HG03442 (cell line): ENCODE results near the gene MRPL37.
"Not testable (repeated sequence)": the region's sequence is repeated elsewhere in the genome, so short reads cannot be mapped to it uniquely, and the experiment has no call there.

Experiments
- ATAC-seq: cut with Tn5 transposase; IDR thresholded peaks from one replicate; pipeline ENCODE4 v1.9.1; 2021; ENCODE audit warnings: mild to moderate bottlenecking, moderate library complexity; ENCODE audit not compliant: unreplicated experiment

The MRPL37 gene

DNA sequence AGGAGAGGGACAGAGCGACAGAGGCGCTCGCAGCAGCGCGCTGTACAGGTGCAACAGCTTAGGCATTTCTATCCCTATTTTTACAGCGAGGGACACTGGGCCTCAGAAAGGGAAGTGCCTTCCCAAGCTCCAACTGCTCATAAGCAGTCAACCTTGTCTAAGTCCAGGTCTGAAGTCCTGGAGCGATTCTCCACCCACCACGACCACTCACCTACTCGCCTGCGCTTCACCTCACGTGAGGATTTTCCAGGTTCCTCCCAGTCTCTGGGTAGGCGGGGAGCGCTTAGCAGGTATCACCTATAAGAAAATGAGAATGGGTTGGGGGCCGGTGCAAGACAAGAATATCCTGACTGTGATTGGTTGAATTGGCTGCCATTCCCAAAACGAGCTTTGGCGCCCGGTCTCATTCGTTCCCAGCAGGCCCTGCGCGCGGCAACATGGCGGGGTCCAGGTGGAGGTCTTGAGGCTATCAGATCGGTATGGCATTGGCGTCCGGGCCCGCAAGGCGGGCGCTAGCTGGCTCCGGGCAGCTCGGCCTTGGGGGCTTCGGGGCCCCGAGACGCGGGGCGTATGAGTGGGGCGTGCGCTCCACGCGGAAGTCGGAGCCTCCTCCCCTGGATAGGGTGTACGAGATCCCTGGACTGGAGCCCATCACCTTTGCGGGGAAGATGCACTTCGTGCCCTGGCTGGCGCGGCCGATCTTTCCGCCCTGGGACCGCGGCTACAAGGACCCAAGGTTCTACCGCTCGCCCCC lies at the start of gene MRPL37, which contains the start of gene CYB5RL:
Gene MRPL37, plus strand, starts transcription at position 403 of the 754 bp plus-strand sequence. Its CDS starts 77 bp downstream, at position 480.
Gene CYB5RL, minus strand, starts transcription at position 266 of the 754 bp plus-strand sequence. CDS start 4,414 bp downstream, outside the sequence.
- ATAC-seq, result peak; percentile 98

DNA sequence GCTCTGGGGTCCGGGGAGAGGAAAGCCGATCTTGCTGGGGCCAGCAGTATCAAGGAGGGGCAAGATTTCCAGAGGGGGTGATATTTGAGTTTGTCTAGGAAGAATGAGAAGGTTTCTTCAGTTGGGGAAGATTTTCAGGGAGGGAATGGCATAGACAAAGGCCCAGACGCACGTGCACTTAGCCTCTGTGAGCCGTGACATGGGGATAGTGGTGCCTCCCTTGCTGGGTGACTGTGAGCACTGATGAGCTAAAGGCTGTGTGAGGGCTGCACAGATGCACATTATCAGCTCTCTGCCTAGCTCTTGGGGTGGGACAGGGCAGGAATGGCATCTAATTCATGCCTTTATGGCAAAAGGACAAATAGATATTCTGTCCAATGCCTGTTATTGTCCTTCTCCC lies 49.0 kb upstream of the MRPL37 start:
- no peak for ATAC-seq

DNA sequence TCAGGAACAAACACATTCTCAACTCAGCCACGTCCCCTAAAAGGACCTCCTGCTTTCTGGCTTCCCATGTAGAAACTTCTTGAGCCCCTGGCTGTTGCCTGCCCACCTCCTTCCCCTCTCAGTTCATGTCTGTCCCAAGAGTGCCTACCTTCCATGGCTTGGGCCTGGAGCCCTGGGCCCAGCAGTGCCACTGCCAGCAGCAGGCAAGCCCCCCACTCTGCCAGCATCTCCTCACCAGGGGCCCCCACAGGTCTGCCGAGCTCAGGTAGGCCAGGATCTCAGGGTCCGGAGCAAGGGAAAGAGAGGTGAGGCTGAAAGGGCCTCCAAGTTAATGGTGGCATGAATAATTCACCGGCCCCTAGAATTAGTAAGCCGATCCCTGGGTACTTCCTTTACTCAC lies 47.3 kb upstream of the MRPL37 start, which contains the start of gene CDCP2:
Gene CDCP2, minus strand, starts transcription at position 305 of the 400 bp plus-strand sequence. Its CDS starts 78 bp downstream, at position 227.
- ATAC-seq, result no peak

DNA sequence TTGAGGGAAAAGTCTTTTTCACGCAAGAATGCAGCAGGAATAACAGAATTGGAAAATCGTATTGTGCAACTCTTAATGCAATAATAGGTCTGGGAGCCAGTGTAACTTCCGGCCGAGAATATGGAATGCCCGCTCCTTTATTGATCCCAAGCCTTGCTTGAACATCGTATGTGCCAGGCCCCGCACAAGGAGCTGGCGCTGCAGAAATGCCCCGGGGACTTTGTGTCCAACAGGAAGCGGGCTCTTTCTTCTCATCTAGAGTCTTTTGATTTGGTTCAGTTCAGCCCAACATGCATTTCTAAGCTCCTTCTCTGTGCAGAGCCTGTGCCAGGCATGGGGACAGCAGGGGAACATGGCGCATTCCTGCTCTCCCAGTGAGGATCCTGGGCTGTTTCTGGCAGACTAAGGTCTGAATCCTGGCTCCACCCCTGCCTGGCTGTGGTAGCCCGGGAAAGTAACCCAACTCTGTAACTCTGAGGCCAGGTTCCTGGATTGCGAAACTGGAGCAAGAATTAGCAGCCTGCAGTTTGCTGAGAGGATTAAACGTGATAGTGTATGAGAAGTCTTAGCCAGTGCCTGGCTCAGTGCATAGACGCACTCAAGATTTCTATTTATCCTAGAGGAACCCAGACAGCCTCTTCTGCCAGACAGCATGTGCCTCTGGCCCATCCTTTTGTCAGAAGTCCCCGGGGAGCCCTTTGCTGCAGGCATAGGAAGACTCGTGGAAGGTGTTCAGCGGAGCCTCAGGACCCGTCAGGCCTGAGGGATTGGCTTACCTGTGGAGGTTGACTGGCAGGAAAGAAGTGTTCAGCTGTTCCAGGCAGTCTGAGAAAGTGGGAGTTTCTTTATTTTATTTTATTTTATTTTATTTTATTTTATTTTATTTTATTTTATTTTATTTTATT lies 46.2 kb upstream of the MRPL37 start:
- ATAC-seq, result no peak

- ATAC-seq, result no peak
Observed at GRCh38 chr1:54156201-54156600, 43.8 kb upstream of the MRPL37 start.

GRCh38 chr1:54156986-54157385 lies 43.0 kb upstream of the MRPL37 start:
- ATAC-seq, result no peak

- no peak for ATAC-seq
Observed at GRCh38 chr1:54157401-54157800, 42.6 kb upstream of the MRPL37 start.

DNA sequence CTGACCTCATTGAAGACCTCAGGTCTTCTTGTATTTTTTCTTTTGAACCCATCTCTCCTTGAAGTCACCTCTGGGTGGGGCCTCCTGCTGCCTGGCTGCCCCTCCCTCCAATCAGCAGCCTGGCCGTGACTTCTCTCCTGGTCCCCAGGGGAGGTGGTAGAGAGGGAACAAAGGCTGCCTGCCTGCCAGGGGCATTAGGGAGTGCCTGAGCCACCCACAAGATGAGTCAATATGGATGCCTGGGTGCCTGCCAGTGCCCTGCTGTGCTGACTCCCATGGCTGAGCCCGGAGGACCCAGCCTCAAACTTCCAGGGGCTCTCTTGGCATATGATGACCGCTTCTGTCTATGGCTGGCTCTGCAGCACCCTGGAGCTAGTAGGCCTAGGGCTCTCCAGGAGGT lies 41.9 kb upstream of the MRPL37 start:
- ATAC-seq, result no peak

DNA sequence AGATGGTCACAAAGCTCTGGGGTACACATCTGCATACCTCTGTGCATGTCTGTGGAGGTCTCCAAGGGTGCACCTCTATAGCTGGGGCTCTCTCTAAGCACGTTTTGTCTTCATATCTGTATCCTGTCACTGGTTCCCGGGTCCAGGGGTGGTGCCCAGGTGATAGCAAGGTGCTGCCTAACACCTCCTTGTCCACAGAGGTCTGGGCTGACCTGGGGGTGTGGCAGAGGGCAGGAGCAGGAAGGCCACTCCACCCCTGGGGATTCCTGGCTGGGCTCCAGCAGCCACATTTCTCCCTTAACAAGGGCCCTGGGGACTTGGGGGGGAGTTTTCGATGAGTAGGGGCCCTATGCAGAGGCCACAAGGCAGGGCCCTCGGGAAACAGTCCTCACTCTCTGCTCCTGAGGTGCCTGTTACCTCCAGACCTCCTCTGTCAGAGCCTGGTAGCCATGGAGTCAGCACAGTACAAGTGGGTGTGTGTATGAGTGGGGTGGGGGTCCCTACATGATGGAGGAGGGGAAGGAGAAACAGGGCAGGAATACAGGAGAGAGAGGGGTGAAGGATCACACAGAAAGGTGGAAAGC lies 40.1 kb upstream of the MRPL37 start:
- ATAC-seq, result no peak

- ATAC-seq, result no peak
Observed at GRCh38 chr1:54160351-54160750, 39.6 kb upstream of the MRPL37 start.

DNA sequence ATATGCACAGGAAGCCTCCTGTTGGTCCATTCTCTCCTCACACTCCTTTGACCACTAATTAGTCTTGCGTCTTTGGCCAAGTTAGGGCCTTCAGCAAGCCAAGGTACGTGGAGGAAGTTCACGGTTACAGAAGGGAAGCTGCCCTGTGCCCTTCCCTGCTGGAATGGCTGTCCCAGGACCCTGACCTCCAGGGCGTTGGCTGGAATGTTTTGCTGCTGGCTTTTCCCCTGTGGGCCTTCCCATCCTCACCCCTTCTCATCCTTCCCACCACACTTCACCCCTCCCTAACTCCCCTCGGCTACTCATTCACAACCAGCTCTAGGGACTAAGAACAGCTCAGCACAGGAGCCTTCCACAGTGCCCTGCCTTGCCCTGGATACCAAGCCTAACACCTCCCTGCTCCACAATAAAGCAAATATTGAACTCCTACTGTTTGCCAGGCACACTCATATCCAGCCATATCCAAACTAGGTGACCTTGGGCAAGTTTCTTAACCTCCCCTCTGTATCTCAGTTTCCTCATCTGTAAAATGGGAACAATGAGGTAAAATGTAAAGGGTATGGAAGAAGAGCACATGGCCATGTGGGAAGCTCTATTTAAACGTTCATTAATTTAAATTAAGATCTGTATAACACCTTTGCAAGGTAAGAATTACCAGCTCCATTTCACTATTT lies 38.3 kb upstream of the MRPL37 start:
- no peak for ATAC-seq

DNA sequence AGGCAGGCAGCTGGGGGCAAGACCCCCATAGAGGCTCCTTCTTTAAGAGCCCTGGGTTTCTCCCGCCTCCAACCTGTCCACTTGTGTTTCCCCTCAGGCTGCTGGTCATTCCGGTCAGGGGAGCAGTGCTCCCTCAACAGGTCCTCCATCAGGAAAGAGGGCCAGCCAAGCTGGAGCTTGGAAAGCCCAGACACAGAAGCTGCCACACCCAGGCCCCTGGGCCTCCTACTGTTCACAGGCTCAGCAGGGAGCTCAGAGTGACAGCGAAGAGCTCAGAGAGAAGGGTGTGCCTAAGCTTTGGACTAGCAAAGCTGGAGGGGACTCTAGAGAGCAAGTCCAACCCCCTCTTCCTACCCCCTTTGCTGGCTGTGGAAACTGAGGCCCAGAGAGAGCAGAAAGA lies 36.9 kb upstream of the MRPL37 start:
- ATAC-seq, result no peak

GRCh38 chr1:54163573-54163972 lies 36.4 kb upstream of the MRPL37 start:
- no peak for ATAC-seq

GRCh38 chr1:54165146-54165545 lies 34.8 kb upstream of the MRPL37 start:
- ATAC-seq, result no peak

GRCh38 chr1:54166357-54166756 lies 33.6 kb upstream of the MRPL37 start:
- ATAC-seq, result not testable (repeated sequence)

- ATAC-seq, result no peak
Observed at GRCh38 chr1:54167422-54168139, 32.4 kb upstream of the MRPL37 start.

DNA sequence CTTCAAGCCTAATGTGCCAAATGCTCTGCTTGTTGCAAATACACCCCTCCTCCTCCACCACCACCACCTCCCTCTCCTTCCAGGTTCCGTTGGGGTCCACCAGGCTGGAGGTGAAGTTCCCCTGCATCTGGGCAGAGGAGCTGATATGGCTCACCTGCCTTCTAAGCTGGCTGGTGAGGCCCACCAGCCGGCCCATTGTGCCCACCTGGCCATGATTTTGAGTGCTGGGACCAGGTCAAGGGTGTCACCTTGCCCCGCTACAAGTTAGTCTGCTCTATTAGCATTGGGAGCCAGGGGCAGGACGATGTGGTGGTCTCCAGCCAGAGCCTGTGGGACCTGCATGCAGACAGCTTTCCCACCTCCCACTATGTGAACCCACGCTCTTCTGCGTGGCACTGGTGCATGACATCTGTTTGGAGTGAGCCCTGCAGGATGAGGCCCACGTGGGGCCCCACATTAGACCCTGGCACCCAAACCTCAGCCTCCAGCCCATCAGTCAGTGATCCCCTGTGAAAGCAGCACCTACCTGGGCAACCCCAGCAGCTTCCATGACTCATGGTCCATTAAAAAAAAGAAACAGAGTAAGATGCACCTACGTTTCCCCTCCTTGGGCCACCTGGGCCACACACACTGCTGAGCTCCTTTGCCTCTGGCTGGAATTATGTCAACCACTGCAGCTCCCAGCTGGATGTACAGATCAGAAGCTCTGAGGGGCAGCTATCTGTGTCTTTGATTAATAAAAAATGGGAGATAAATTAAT lies 31.6 kb upstream of the MRPL37 start:
- ATAC-seq, result no peak

GRCh38 chr1:54169068-54169467 lies 30.9 kb upstream of the MRPL37 start:
- no peak for ATAC-seq

- no peak for ATAC-seq
Observed at GRCh38 chr1:54171016-54171415, 29.0 kb upstream of the MRPL37 start.
